Effector memory CD8-positive, alpha-beta T cell (primary cell): ENCODE measurements around the gene IQSEC1.

ENCODE experiments used
- ATAC-seq: fragments of 150-1000 bp; cut with Tn5 transposase; replicated peaks from 2 replicates; pipeline ENCODE4 v1.10.0; 2021; ENCODE audit warnings: mild to moderate bottlenecking, moderate library complexity
- DNase-seq, 3 experiments: peaks; one replicate each; pipeline ENCODE4 v3.0.0; 2021
- H3K27ac Mint-ChIP-seq, 2 donors: one replicate each; pipeline ENCODE4 v1.8.0; 2022; ENCODE audit warnings: mild to moderate bottlenecking in 2 of 2, mixed read lengths in 2 of 2, moderate library complexity in 2 of 2
- H3K27me3 Mint-ChIP-seq, 2 donors: one replicate each; pipeline ENCODE4 v1.8.0; 2022; ENCODE audit warnings: mixed read lengths in 2 of 2
- H3K36me3 Mint-ChIP-seq: one replicate; pipeline ENCODE4 v1.8.0; 2022; ENCODE audit warnings: mild to moderate bottlenecking, moderate library complexity, mixed read lengths; ENCODE audit not compliant: insufficient read depth
- H3K4me1 Mint-ChIP-seq, 2 donors: one replicate each; pipeline ENCODE4 v1.8.0; 2022; ENCODE audit warnings: low read depth in 2 of 2, mixed read lengths in 2 of 2
- H3K4me3 Mint-ChIP-seq, 2 donors: one replicate each; pipeline ENCODE4 v1.8.0; 2022; ENCODE audit warnings: mild to moderate bottlenecking in 2 of 2, mixed read lengths in 2 of 2, moderate library complexity in 2 of 2
- H3K9me3 Mint-ChIP-seq, 2 donors: one replicate each; pipeline ENCODE4 v1.8.0; 2022; ENCODE audit warnings: mixed read lengths in 2 of 2

Gene IQSEC1

GRCh38 chr3:13041113-13041776 is 32.0 kb downstream of the IQSEC1 start:
- H3K36me3 Mint-ChIP-seq: peaks cover 5% of the 10 kb centered on the region
- H3K27ac Mint-ChIP-seq: peak overlapping the region in 1 of 2 donors; percentile 56
- H3K27me3 Mint-ChIP-seq: no peaks in the 10 kb centered on the region
- no peak for ATAC-seq
- H3K4me3 Mint-ChIP-seq: peak overlapping the region; percentile 7 to 57
- no peak for DNase-seq
- H3K4me1 Mint-ChIP-seq: peaks cover 22 to 26% of the 10 kb centered on the region in 2 donors
- H3K9me3 Mint-ChIP-seq: no peaks in the 10 kb centered on the region

GRCh38 chr3:13040361-13041074 is 32.7 kb downstream of the IQSEC1 start:
- peak overlapping the region; percentile 7 to 57 for H3K4me3 Mint-ChIP-seq

GRCh38 chr3:13039213-13039896 is 33.9 kb downstream of the IQSEC1 start:
- Mint-ChIP-seq H3K27me3 (no peaks in the 10 kb centered on the region), H3K27ac (no peak overlapping the region), H3K4me3 (no peak overlapping the region), H3K36me3 (peaks cover 8% of the 10 kb centered on the region), H3K4me1 (peaks cover 15 to 21% of the 10 kb centered on the region in 2 donors), H3K9me3 (no peaks in the 10 kb centered on the region)
- no peak for ATAC-seq
- DNase-seq: no peak

More at GRCh38 chr3:13040361-13041074, 32.7 kb downstream of the IQSEC1 start:
- H3K27ac Mint-ChIP-seq: peak overlapping the region; percentile 56 to 77
- H3K4me1 Mint-ChIP-seq: peaks cover 18 to 21% of the 10 kb centered on the region in 2 donors
- no peaks in the 10 kb centered on the region for H3K27me3 Mint-ChIP-seq
- peak; percentile 59 to 68 (median 63) for DNase-seq
- H3K9me3 Mint-ChIP-seq: no peaks in the 10 kb centered on the region
- H3K36me3 Mint-ChIP-seq: peaks cover 5% of the 10 kb centered on the region
- peak; percentile 100 for ATAC-seq

GRCh38 chr3:13037458-13038117 is 35.6 kb downstream of the IQSEC1 start:
- Mint-ChIP-seq H3K27me3 (no peaks in the 10 kb centered on the region), H3K27ac (no peak overlapping the region), H3K9me3 (no peaks in the 10 kb centered on the region), H3K4me3 (no peak overlapping the region), H3K36me3 (peaks cover 10% of the 10 kb centered on the region), H3K4me1 (peaks cover 18 to 21% of the 10 kb centered on the region in 2 donors)
- DNase-seq (no peak), ATAC-seq (no peak)

GRCh38 chr3:13034861-13035260 is 38.4 kb downstream of the IQSEC1 start:
- ATAC-seq: no peak
- Mint-ChIP-seq H3K4me3 (no peak overlapping the region), H3K9me3 (no peaks in the 10 kb centered on the region), H3K36me3 (peaks cover 11% of the 10 kb centered on the region), H3K27me3 (no peaks in the 10 kb centered on the region), H3K27ac (peak overlapping the region in 1 of 2 donors; percentile 2), H3K4me1 (peaks cover 8 to 9% of the 10 kb centered on the region in 2 donors)
- no peak for DNase-seq

GRCh38 chr3:13034109-13034800 is 39.0 kb downstream of the IQSEC1 start:
- no peak overlapping the region for H3K27ac Mint-ChIP-seq
- H3K4me1 Mint-ChIP-seq: peaks cover 6 to 7% of the 10 kb centered on the region in 2 donors
- DNase-seq (no peak), ATAC-seq (no peak)
- no peak overlapping the region for H3K4me3 Mint-ChIP-seq
- H3K9me3 Mint-ChIP-seq: no peaks in the 10 kb centered on the region
- no peaks in the 10 kb centered on the region for H3K27me3 Mint-ChIP-seq
- peaks cover 11% of the 10 kb centered on the region for H3K36me3 Mint-ChIP-seq

- Mint-ChIP-seq H3K9me3 (no peaks in the 10 kb centered on the region), H3K27ac (peak overlapping the region in 1 of 2 donors; percentile 77)
Observed at GRCh38 chr3:13032206-13032605, 41.0 kb downstream of the IQSEC1 start.

GRCh38 chr3:13031621-13032020 is 41.6 kb downstream of the IQSEC1 start:
- DNase-seq: no peak
- no peak overlapping the region for H3K4me3 Mint-ChIP-seq
- no peaks in the 10 kb centered on the region for H3K9me3 Mint-ChIP-seq
- no peak for ATAC-seq
- peaks cover 14% of the 10 kb centered on the region for H3K36me3 Mint-ChIP-seq
- peaks cover 6 to 7% of the 10 kb centered on the region in 2 donors for H3K4me1 Mint-ChIP-seq
- H3K27ac Mint-ChIP-seq: peak overlapping the region in 1 of 2 donors; percentile 77
- H3K27me3 Mint-ChIP-seq: no peaks in the 10 kb centered on the region

More at GRCh38 chr3:13032206-13032605, 41.0 kb downstream of the IQSEC1 start:
- no peak overlapping the region for H3K4me3 Mint-ChIP-seq
- H3K27me3 Mint-ChIP-seq: no peaks in the 10 kb centered on the region
- peaks cover 6 to 7% of the 10 kb centered on the region in 2 donors for H3K4me1 Mint-ChIP-seq
- H3K36me3 Mint-ChIP-seq: peaks cover 14% of the 10 kb centered on the region
- DNase-seq (no peak), ATAC-seq (no peak)

- Mint-ChIP-seq H3K27ac (peak overlapping the region in 1 of 2 donors; percentile 77), H3K36me3 (peaks cover 14% of the 10 kb centered on the region), H3K4me3 (no peak overlapping the region), H3K4me1 (peaks cover 5 to 12% of the 10 kb centered on the region in 2 donors), H3K27me3 (no peaks in the 10 kb centered on the region), H3K9me3 (no peaks in the 10 kb centered on the region)
- DNase-seq (no peak), ATAC-seq (no peak)
Observed at GRCh38 chr3:13030684-13031083, 42.5 kb downstream of the IQSEC1 start.

GRCh38 chr3:13028010-13028821 is 45.0 kb downstream of the IQSEC1 start:
- no peak for DNase-seq
- Mint-ChIP-seq H3K4me1 (peaks cover 6 to 17% of the 10 kb centered on the region in 2 donors), H3K36me3 (peaks cover 9% of the 10 kb centered on the region), H3K9me3 (no peaks in the 10 kb centered on the region), H3K27me3 (no peaks in the 10 kb centered on the region), H3K4me3 (no peak overlapping the region), H3K27ac (no peak overlapping the region)
- ATAC-seq: no peak

- ATAC-seq: no peak
- H3K27ac Mint-ChIP-seq: no peak overlapping the region
- no peaks in the 10 kb centered on the region for H3K9me3 Mint-ChIP-seq
- peaks cover 4 to 17% of the 10 kb centered on the region in 2 donors for H3K4me1 Mint-ChIP-seq
- no peak for DNase-seq
- peaks cover 6% of the 10 kb centered on the region for H3K36me3 Mint-ChIP-seq
- no peaks in the 10 kb centered on the region for H3K27me3 Mint-ChIP-seq
- no peak overlapping the region for H3K4me3 Mint-ChIP-seq
Observed at GRCh38 chr3:13027154-13027553, 46.1 kb downstream of the IQSEC1 start.

- peaks cover 4 to 15% of the 10 kb centered on the region in 2 donors for H3K4me1 Mint-ChIP-seq
- H3K36me3 Mint-ChIP-seq: peaks cover 6% of the 10 kb centered on the region
- no peaks in the 10 kb centered on the region for H3K9me3 Mint-ChIP-seq
- no peak overlapping the region for H3K4me3 Mint-ChIP-seq
- ATAC-seq: no peak
- no peaks in the 10 kb centered on the region for H3K27me3 Mint-ChIP-seq
- peak overlapping the region in 1 of 2 donors; percentile 9 for H3K27ac Mint-ChIP-seq
- DNase-seq: no peak
Observed at GRCh38 chr3:13026534-13026933, 46.7 kb downstream of the IQSEC1 start.
